ENCODE results near the gene CCDC66.

CCDC66 gene

GRCh38 chr3:56621681-56622080, 64.7 kb downstream of the CCDC66 start:
- no peak for DNase-seq (ENCODE audit: low read depth in 3 of 3)

- no peak for DNase-seq (ENCODE audit: low read depth in 3 of 3)
Measured at GRCh38 chr3:56622381-56622780, 65.4 kb downstream of the CCDC66 start.

- no peak for DNase-seq (ENCODE audit: low read depth in 3 of 3)
Measured at GRCh38 chr3:56624725-56625124, 67.8 kb downstream of the CCDC66 start.

GRCh38 chr3:56629047-56629446, 72.1 kb downstream of the CCDC66 start:
- no peak for DNase-seq (ENCODE audit: low read depth in 3 of 3)

GRCh38 chr3:56629451-56629850, 72.5 kb downstream of the CCDC66 start:
- DNase-seq (ENCODE audit: low read depth in 3 of 3), result no peak

GRCh38 chr3:56630966-56631365, 74.0 kb downstream of the CCDC66 start:
- DNase-seq (ENCODE audit: low read depth in 3 of 3), result no peak

- no peak for DNase-seq (ENCODE audit: low read depth in 3 of 3)
Measured at GRCh38 chr3:56633181-56633580, 76.2 kb downstream of the CCDC66 start.

GRCh38 chr3:56633602-56634535, 76.9 kb downstream of the CCDC66 start:
- DNase-seq (ENCODE audit: low read depth in 3 of 3), result no peak

- no peak for DNase-seq (ENCODE audit: low read depth in 3 of 3)
Measured at GRCh38 chr3:56645407-56645806, 88.4 kb downstream of the CCDC66 start.

GRCh38 chr3:56654460-56654859, 97.5 kb downstream of the CCDC66 start:
- no peak for DNase-seq (ENCODE audit: low read depth in 3 of 3)

- no peak for DNase-seq (ENCODE audit: low read depth in 3 of 3)
Measured at GRCh38 chr3:56655709-56656108, 98.7 kb downstream of the CCDC66 start.

GRCh38 chr3:56664823-56665222, 107.8 kb downstream of the CCDC66 start:
- no peak for DNase-seq (ENCODE audit: low read depth in 3 of 3)

GRCh38 chr3:56667973-56668579, 111.1 kb downstream of the CCDC66 start:
- no peak for DNase-seq (ENCODE audit: low read depth in 3 of 3)

All from stimulated activated CD4-positive, alpha-beta T cell treated with anti-CD3 and anti-CD28 coated beads, TNF-alpha, amount 100 ng/mL, for 4 hours (primary cell).